ENCODE results near the gene NTRK2.

Gene NTRK2

DNA sequence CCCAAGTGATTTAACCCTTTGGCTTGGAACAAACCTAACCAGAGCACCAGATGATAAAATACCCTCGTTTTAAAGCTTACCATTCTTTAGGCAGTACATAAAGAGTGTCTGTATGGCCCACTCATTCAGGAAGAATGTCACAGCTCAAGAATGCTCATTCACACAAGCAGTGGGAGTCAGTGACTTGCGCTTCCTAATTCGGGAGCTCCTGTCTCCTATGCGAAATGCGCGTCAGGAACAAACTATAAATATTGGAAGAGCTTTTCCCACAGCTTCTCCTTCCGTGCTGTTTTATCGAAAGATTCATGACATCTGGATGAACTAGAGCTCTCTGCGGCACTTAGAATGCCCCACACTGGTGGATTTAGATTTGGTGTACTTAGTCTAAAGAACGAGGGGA is 66.6 kb downstream of the NTRK2 start:
- peak; percentile 0 for DNase-seq (ENCODE audit: low spot score)

DNA sequence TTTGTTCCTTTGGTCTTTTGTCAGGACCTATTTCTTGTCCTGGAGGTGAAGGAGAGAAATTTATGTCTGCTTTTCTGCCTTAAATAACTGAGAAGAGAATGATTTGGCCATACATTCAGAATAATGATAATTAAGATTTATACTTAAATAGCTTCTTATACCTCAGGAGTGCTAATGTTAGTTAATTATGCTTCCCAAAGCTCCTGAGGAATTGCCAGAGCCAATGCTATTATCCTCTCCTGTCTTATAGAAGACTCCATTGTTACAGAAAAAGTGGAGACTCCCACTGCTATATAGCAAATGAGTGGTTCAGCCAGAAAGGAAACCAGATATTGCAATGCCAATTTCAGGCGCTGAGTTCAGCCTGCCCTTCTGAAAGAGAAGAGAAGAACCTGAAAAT is 67.0 kb downstream of the NTRK2 start:
- DNase-seq (ENCODE audit: low spot score) = no peak

DNA sequence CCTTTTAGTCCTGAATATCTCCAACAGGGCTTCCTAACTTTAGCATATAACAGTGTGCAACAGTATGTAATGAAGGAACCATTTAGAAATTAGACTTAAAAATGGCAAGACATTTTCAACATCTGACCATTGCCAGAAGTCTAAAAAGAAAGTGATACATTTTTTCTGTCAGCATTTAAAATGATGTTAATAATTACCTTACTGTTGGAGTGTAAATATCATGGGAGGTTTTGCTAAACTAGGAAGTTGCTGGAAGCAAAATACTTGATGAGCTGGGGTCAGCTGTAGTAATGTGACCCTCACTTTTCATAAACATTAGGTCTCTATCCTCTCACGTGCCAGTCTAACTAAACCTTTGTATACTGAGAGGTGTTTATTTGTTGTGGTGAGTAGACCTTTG is 68.8 kb downstream of the NTRK2 start:
- no peak for DNase-seq (ENCODE audit: low spot score)

GRCh38 chr9:84742261-84742660 is 72.7 kb downstream of the NTRK2 start:
- no peak for DNase-seq (ENCODE audit: low spot score)

- DNase-seq (ENCODE audit: low spot score) = no peak
Observed at GRCh38 chr9:84744195-84744594, 74.7 kb downstream of the NTRK2 start.

DNA sequence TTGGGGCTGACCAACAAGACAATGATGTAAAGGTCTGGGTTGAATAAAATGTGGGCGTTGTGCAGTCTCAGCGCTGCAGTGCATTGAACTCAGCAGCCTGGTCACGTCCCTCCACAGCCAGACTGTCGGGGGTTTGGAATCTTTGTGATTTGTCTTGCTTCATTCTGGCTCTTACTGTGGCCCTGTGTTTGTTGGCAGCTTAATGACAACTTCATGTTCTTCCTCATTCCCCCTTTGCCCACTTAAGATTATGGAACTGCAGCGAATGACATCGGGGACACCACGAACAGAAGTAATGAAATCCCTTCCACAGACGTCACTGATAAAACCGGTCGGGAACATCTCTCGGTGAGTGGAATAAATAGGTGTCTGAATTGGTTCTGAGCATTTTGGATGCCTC is 75.2 kb downstream of the NTRK2 start:
- no peak for DNase-seq (ENCODE audit: low spot score)

- DNase-seq (ENCODE audit: low spot score) = no peak
Observed at GRCh38 chr9:84748112-84748511, 78.6 kb downstream of the NTRK2 start.

GRCh38 chr9:84750152-84750865 is 80.8 kb downstream of the NTRK2 start:
- DNase-seq (ENCODE audit: low spot score) = no peak

GRCh38 chr9:84751921-84752320 is 82.4 kb downstream of the NTRK2 start:
- DNase-seq (ENCODE audit: low spot score) = no peak

DNA sequence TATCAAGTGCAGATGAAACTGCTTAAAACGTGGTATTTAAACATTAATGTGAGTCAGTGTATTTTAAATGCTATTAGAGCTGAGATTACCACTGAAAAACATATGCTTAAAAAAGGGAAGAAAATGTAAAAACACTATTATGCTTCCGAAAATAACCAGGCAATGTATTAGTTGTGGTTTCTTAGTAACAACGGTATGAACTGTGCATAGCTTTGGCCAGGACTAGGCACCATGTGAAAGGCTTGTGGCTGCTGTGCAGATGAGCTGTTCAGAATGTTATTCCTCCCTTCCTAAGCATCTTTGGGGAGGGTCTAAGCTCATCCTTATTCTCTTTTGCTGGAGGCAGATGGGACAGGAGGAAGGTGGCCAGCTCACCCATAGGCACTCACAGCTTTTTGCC is 84.9 kb downstream of the NTRK2 start:
- DNase-seq (ENCODE audit: low spot score) = no peak

- no peak for DNase-seq (ENCODE audit: low spot score)
Observed at GRCh38 chr9:84754881-84755280, 85.4 kb downstream of the NTRK2 start.

GRCh38 chr9:84755380-84755779 is 85.9 kb downstream of the NTRK2 start:
- DNase-seq (ENCODE audit: low spot score) = no peak

GRCh38 chr9:84756171-84756570 is 86.6 kb downstream of the NTRK2 start:
- no peak for DNase-seq (ENCODE audit: low spot score)

GRCh38 chr9:84756731-84757130 is 87.2 kb downstream of the NTRK2 start:
- DNase-seq (ENCODE audit: low spot score) = no peak

- no peak for DNase-seq (ENCODE audit: low spot score)
Observed at GRCh38 chr9:84758817-84759216, 89.3 kb downstream of the NTRK2 start.

DNA sequence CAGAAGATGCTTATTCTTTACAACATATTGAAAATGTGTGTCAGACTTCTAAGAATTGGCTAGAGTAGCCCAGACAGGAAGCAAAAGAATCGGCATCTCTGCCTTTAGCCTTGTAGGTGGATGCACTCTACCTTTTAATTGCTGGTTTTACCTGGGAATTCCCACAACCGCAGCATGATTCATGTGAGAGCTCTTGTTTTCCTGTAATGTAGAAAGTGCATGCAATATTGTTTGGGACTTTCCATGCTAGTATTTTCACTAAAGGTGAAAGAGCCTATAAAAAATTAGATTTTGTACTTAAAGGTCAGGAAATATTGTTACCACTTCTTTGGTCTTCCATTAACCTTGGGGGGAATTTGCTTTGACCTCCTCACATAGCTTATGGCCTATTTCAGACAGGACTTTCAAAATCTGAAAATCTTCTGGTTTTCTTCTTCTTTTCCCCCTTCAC is 89.8 kb downstream of the NTRK2 start:
- no peak for DNase-seq (ENCODE audit: low spot score)

GRCh38 chr9:84759804-84760203 is 90.3 kb downstream of the NTRK2 start:
- DNase-seq (ENCODE audit: low spot score) = no peak

- DNase-seq (ENCODE audit: low spot score) = no peak
Observed at GRCh38 chr9:84761137-84761808, 91.7 kb downstream of the NTRK2 start.

- no peak for DNase-seq (ENCODE audit: low spot score)
Observed at GRCh38 chr9:84772511-84772910, 103.0 kb downstream of the NTRK2 start.

GRCh38 chr9:84773022-84773421 is 103.5 kb downstream of the NTRK2 start:
- no peak for DNase-seq (ENCODE audit: low spot score)

DNA sequence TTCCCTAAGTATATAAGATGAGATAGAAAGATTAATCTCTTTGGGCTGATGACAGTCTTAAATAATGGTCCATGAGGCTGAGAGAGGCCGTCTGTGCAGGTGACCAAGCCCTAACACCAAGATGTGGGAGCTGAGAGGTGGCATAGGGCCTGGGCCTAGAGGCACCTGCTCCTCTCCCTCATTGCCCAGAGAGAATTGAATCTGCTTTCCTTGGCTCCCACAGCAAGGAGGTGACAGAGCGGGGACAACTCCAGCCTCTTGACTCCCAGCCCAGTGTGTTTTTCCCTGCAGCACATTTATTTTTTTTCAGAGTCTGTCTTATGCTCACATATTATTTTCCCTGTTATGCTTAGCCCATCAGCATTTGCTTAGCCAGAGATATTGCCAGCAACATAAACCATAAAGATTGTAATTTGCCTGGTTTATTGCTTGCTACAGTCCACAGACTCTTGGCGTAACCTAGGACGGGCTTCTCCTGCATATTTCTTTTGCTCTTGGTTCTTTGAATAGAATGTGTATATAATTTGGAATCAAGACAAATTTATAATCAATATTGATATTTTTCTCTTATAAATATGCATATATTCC is 105.6 kb downstream of the NTRK2 start:
- DNase-seq (ENCODE audit: low spot score) = no peak

DNA sequence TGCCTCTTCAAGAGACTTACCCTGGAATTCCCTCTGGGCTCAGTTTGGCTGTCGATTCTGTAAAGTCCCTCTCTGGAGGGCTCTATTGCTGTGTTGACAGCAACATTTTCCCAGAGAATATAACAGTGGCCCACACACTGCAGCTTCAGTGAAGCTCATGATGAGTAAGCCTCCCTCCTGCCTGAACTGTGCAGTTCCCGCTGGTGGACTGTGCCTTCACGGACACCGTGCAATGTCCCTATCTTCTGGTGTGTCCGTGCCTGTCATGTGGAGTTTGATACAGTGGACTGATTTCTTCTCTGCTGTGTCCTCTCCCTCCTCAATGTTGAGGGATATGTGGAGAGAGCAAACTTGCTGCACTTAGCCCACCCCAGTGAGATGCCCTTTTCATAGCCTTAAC is 109.0 kb downstream of the NTRK2 start:
- DNase-seq (ENCODE audit: low spot score) = no peak

DNA sequence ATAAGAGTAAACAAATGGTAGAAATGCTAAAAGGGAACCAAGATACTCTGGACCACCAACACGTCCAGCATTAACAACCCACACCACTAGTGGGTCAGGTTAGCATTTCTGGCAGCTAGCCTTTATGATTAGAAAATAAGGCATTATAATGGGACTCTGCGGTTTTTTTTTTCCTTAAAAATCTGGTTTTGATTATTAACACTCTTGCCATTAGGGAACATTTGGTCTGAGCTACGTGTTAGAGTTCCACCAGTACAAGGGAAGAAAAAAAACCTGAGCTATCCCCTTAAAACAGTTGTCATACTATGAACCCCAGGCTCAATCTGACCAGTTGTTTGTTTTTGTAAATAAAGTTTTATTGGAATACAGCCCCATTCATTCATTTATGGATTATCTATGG is 110.4 kb downstream of the NTRK2 start:
- DNase-seq (ENCODE audit: low spot score) = no peak

DNA sequence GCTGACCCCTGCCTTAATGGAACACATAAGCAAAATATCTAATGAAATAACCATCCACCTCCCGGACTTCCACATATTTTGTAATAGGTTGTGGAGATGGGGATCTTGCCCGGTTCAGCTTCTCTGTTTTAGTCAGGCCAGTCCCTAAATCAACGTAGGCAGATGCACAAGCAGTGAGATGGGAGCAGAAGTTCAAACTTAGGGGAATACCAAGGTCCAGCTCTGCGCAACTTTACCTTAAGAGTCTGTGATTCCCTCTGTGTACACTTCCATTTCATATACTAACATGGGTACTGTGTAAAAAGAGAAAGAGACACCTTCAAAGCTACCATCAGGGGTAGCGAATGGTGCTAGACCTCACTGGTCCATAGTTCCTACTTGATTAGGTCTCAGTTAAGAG is 110.9 kb downstream of the NTRK2 start:
- no peak for DNase-seq (ENCODE audit: low spot score)
